Tibial nerve (tissue), 3 donors: Measurements from ENCODE around the gene HSDL2.

Experiments
- CTCF ChIP-seq, 5 experiments: fragments of 200-600 bp in 3 of 5; fragments of 450-650 bp in 2 of 5; sonication (generic) in 3 of 5; IDR thresholded peaks; one replicate each; pipeline ENCODE4 v1.5.1; 2016 to 2019; ENCODE audit warnings: antibody characterized with exemption in 5 of 5, mild to moderate bottlenecking in 3 of 5, moderate library complexity in 2 of 5
- POLR2A ChIP-seq, 2 donors: fragments of 450-650 bp; IDR thresholded peaks; one replicate each; pipeline ENCODE4 v1.6.1; 2017; ENCODE audit warnings: antibody characterized with exemption in 2 of 2, mild to moderate bottlenecking in 2 of 2, moderate library complexity in 2 of 2

- TF ChIP-seq CTCF (IDR thresholded peaks at IDR 0.05) (no peak), POLR2A (IDR thresholded peaks at IDR 0.05) (no peak)
Measured at GRCh38 chr9:112396416-112396815, 16.5 kb downstream of the HSDL2 start.
